Endothelial cell of umbilical vein (primary cell): ENCODE measurements around the gene ZDHHC14. TPM values are rescaled to one million over a fixed set of nuclear protein-coding genes. Genes with fewer than 3 reads are reported as not detected.

Experiments used
- BruUV-seq: library from RNA; stranded (reverse); fragments of 400-500 nt; replicated peaks from 2 replicates; lab custom pipeline; 2021; lab: Mats Ljungman, UMichigan
- CTCF ChIA-PET: fragments of 300-600, 350-600 bp; sonication (Branson Sonifier 250); formaldehyde crosslinking; loops from one replicate; lab custom pipeline; 2021; ENCODE audit warnings: antibody characterized with exemption, inconsistent platforms; lab: Charles Lee
- POLR2A ChIA-PET: fragments of 300-600, 350-600 bp; sonication (Branson Sonifier 250); formaldehyde crosslinking; loops from one replicate; lab custom pipeline; 2021; ENCODE audit warnings: antibody characterized with exemption, inconsistent platforms; lab: Charles Lee
- DNase-seq: peaks from one replicate; pipeline ENCODE4 v3.0.0-alpha.2; 2011; ENCODE audit warnings: low read depth, low spot score
- FAIRE-seq: peaks from 2 replicates; lab custom pipeline; 2011; peaks lifted over from hg19 to GRCh38; lab: Jason Lieb, UNC
- H2AFZ ChIP-seq: 2 replicates; pipeline ENCODE4 v1.6.0; 2012; ENCODE audit warnings: low read depth, low read length, control low read depth, inconsistent platforms
- H3K27ac ChIP-seq: 2 replicates; pipeline ENCODE4 v1.5.1; 2011; ENCODE audit warnings: low read depth, mild to moderate bottlenecking, control low read depth, low read length, moderate library complexity; ENCODE audit not compliant: insufficient read depth
- H3K27me3 ChIP-seq, 2 experiments: 2 replicates each; pipeline versions ENCODE4 v1.6.0 to v1.6.1; 2011; ENCODE audit warnings: low read length in 2 of 2, mixed read lengths in 1 of 2; ENCODE audit not compliant: control insufficient read depth in 2 of 2, insufficient read depth in 2 of 2
- H3K36me3 ChIP-seq, 2 experiments: 2 replicates in 1 of 2; 3 replicates in 1 of 2; pipeline ENCODE4 v1.5.1; 2011; ENCODE audit warnings: low read length in 2 of 2, mild to moderate bottlenecking in 1 of 2, moderate library complexity in 1 of 2; ENCODE audit not compliant: control insufficient read depth in 2 of 2, insufficient read depth in 2 of 2; ENCODE audit errors: extremely low read depth in 1 of 2
- H3K4me1 ChIP-seq: 3 replicates; pipeline ENCODE4 v1.5.1; 2011; ENCODE audit warnings: mild to moderate bottlenecking, low read length; ENCODE audit not compliant: control insufficient read depth, insufficient read depth; ENCODE audit errors: extremely low read depth
- H3K4me2 ChIP-seq: 2 replicates; pipeline ENCODE4 v1.6.1; 2011; ENCODE audit warnings: low read length, control low read depth, mixed read lengths; ENCODE audit not compliant: insufficient read depth
- H3K4me3 ChIP-seq, 3 experiments: fragments of 200-600 bp in 1 of 3; sonication (generic), shearing (Covaris generic) in 1 of 3; replicated peaks in 1 of 3; 2 replicates each; pipeline ENCODE4 v1.5.1; 2011 to 2016; ENCODE audit warnings: control low read depth in 3 of 3, low read length in 3 of 3, mild to moderate bottlenecking in 2 of 3, inconsistent platforms in 1 of 3, low read depth in 1 of 3, moderate library complexity in 1 of 3; ENCODE audit not compliant: insufficient read depth in 1 of 3
- H3K79me2 ChIP-seq: 2 replicates; pipeline ENCODE4 v1.6.0; 2012; ENCODE audit warnings: low read length, inconsistent platforms; ENCODE audit not compliant: control insufficient read depth, insufficient read depth
- H3K9ac ChIP-seq: replicated peaks from 2 replicates; pipeline ENCODE3; 2011; ENCODE audit warnings: low read length, control low read depth; ENCODE audit not compliant: insufficient read depth; ENCODE audit errors: extremely low read depth
- H3K9me1 ChIP-seq: replicated peaks from 3 replicates; pipeline ENCODE4 v1.6.0; 2011; ENCODE audit warnings: mild to moderate bottlenecking, low read length; ENCODE audit not compliant: control insufficient read depth, insufficient read depth; ENCODE audit errors: extremely low read depth
- H3K9me3 ChIP-seq: replicated peaks from 2 replicates; pipeline ENCODE4 v1.5.1; 2012; ENCODE audit warnings: low read length, inconsistent platforms; ENCODE audit not compliant: control insufficient read depth, insufficient read depth
- H4K20me1 ChIP-seq: replicated peaks from 2 replicates; pipeline ENCODE3; 2011; ENCODE audit warnings: mild to moderate bottlenecking, low read length; ENCODE audit not compliant: control insufficient read depth, insufficient read depth; ENCODE audit errors: extremely low read depth
- CTCF ChIP-seq, 2 donors: IDR thresholded peaks; 1 replicate in 1 of 2; 2 replicates in 1 of 2; pipeline ENCODE4 v1.5.1; 2011; ENCODE audit warnings: low read length in 2 of 2, mild to moderate bottlenecking in 2 of 2, moderate library complexity in 2 of 2, control low read depth in 1 of 2, inconsistent platforms in 1 of 2, low read depth in 1 of 2; ENCODE audit not compliant: insufficient read depth in 1 of 2; ENCODE audit errors: extremely low read depth in 1 of 2
- FOS ChIP-seq: IDR thresholded peaks from 2 replicates; pipeline ENCODE4 v1.6.1; 2011; ENCODE audit warnings: mild to moderate bottlenecking, low read length, moderate library complexity, borderline replicate concordance; ENCODE audit not compliant: insufficient read depth
- MAX ChIP-seq: IDR thresholded peaks from 2 replicates; pipeline ENCODE4 v1.6.1; 2011; ENCODE audit not compliant: insufficient read depth, insufficient read length
- MYC ChIP-seq: IDR thresholded peaks from one replicate; pipeline ENCODE4 v1.6.1; 2011; ENCODE audit warnings: mild to moderate bottlenecking, low read depth, low read length
- POLR2AphosphoS5 ChIP-seq: IDR thresholded peaks from 2 replicates; pipeline ENCODE4 v1.6.1; 2012; ENCODE audit warnings: low read depth, mild to moderate bottlenecking, control low read depth, low read length, moderate library complexity; ENCODE audit not compliant: insufficient read depth
- dilution Hi-C: fragments of 300-500 bp; cut with MboI; formaldehyde crosslinking; loops from one replicate; pipeline ENCODE4 v1.15.0; 2019; ENCODE audit warnings: low sequenced_read_pairs; ENCODE audit not compliant: extremely low pct_ligation_motif_present
- intact Hi-C: fragments of 100-400 bp; cut with micrococcal nuclease; formaldehyde crosslinking; loops from one replicate; pipeline ENCODE4 v1.10.0; 2022
- polyA plus RNA-seq, 4 experiments: library from polyadenylated mRNA; depleted of rRNA in 3 of 4; stranded (reverse) in 3 of 4; unstranded in 1 of 4; fragments of >200 nt; gene quantifications; 2 replicates each; pipeline versions ENCODE4 v1.2.1 to v1.2.3, GENCODE V29; 2011 to 2012; ENCODE audit warnings: missing spikeins in 1 of 4
- total RNA-seq: library from RNA; stranded (reverse); gene quantifications from 2 replicates; pipeline ENCODE4 v1.2.3, GENCODE V29; 2021

ZDHHC14 gene
- total and polyA plus RNA-seq, 2 donors (not counting 3 experiments of a cell fraction or from before 2014, with no cell fraction given): 23.0 to 25.6 TPM

DNA sequence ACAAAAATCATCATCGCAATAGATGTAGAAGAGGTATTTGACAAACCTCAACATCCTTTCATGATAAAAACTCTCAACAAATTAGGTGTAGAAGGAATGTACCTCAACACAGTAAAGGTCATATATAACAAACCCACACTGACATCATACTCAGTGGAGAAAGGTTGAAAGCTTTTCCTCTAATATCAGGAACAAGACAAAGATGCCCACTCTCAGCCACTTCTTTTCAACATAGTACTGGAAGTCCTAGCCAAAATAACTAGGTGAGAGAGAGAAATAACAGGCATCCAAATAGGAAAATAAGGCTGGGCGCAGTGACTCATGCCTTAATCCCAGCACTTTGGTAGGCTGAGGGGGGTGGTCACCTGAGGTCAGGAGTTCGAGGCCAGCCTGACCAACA is 95.8 kb downstream of the ZDHHC14 start:
- Histone ChIP-seq H3K9me1 (no peaks in the 10 kb centered on the region), H4K20me1 (no peaks in the 10 kb centered on the region), H3K4me1 (no peaks in the 10 kb centered on the region), H3K4me2 (no peak overlapping the region), H3K79me2 (no peaks in the 10 kb centered on the region), H3K9ac (no peak overlapping the region), H3K27ac (no peak overlapping the region), H3K27me3 (no peaks in the 10 kb centered on the region), H3K36me3 (no peaks in the 10 kb centered on the region), H3K9me3 (no peaks in the 10 kb centered on the region), H3K4me3 (no peak overlapping the region), H2AFZ (no peak overlapping the region)
- dilution Hi-C loops: no loop called here
- POLR2A ChIA-PET: no interaction called here
- FAIRE-seq (no peak), DNase-seq (no peak)
- BruUV-seq: no TSS peak
- TF ChIP-seq POLR2AphosphoS5: no peak
- TF ChIP-seq FOS: no peak
- TF ChIP-seq MAX: no peak
- no peak for TF ChIP-seq MYC
- CTCF ChIA-PET: no interaction called here
- intact Hi-C loops: no loop called here

DNA sequence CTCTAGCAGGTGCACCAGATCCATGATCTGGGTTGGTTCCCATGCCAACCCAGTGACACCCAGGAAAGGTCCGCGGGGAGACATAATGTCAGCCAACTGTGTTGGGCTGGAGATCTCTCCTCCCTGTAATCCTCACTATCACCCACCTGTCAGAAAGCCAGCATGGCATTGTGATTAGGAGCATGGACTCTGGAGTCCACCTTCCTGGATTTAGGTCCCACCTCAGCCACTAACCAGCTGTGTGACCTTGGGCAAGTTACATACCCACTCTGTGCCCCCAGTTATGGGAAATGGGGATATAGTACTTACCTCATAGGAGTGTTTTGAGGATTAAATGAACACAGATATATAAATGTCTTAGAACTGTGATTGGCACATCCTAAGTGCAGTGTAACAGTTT is 97.9 kb downstream of the ZDHHC14 start:
- Histone ChIP-seq H3K79me2 (no peaks in the 10 kb centered on the region), H3K9ac (no peak overlapping the region), H2AFZ (no peak overlapping the region), H3K4me2 (no peak overlapping the region), H3K9me3 (no peaks in the 10 kb centered on the region), H3K27me3 (no peaks in the 10 kb centered on the region), H3K27ac (no peak overlapping the region), H3K36me3 (no peaks in the 10 kb centered on the region), H3K4me3 (no peak overlapping the region), H3K4me1 (no peaks in the 10 kb centered on the region), H4K20me1 (no peaks in the 10 kb centered on the region), H3K9me1 (no peaks in the 10 kb centered on the region)
- ChIA-PET POLR2A (no interaction called here), CTCF (no interaction called here)
- DNase-seq: no peak
- FAIRE-seq: no peak
- intact Hi-C loops (no loop called here), dilution Hi-C loops (no loop called here)
- BruUV-seq: no TSS peak
- TF ChIP-seq MAX (no peak), CTCF (IDR thresholded peaks at IDR 0.05; ENCODE audit: extremely low read depth in 1 of 2, insufficient read depth in 1 of 2, low read depth in 1 of 2, low read length in 2 of 2) (no peak), POLR2AphosphoS5 (no peak)
